ENCODE data around the gene ERG.

DNA sequence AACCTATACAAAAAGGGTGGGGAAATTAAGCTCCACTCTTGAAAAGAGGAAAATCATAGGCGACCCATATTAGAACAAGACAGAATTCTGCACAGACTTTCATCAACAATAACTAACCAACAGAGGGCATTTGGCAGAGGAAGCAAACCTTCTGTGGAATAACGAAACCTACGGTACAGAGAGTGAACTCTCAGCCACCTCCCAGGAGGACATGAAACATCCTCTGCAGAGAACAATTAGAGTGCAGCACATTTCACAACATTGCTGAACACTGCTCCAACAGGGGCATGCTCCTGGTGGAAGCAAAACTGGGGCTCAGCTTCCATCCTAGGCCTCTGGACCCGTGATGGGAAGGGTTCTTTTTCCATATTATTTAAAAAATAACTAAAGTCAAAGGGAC lies 130.6 kb downstream of the ERG start:
- TF ChIP-seq, protein P1, sequence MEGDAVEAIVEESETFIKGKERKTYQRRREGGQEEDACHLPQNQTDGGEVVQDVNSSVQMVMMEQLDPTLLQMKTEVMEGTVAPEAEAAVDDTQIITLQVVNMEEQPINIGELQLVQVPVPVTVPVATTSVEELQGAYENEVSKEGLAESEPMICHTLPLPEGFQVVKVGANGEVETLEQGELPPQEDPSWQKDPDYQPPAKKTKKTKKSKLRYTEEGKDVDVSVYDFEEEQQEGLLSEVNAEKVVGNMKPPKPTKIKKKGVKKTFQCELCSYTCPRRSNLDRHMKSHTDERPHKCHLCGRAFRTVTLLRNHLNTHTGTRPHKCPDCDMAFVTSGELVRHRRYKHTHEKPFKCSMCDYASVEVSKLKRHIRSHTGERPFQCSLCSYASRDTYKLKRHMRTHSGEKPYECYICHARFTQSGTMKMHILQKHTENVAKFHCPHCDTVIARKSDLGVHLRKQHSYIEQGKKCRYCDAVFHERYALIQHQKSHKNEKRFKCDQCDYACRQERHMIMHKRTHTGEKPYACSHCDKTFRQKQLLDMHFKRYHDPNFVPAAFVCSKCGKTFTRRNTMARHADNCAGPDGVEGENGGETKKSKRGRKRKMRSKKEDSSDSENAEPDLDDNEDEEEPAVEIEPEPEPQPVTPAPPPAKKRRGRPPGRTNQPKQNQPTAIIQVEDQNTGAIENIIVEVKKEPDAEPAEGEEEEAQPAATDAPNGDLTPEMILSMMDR (conservative IDR thresholded peaks at IDR 0.05; ENCODE audit: low read depth, low read length) = no peak
- no peak for TF ChIP-seq EZH2 (IDR thresholded peaks at IDR 0.05; ENCODE audit: low read length, unreplicated experiment)
- no peak for TF ChIP-seq EZH2phosphoT487 (IDR thresholded peaks at IDR 0.05; ENCODE audit: borderline replicate concordance, low read length)
